Lung (tissue), 12 donors: ENCODE results near the gene FLRT2. TPM values are rescaled to one million over a fixed set of nuclear protein-coding genes. Genes with fewer than 3 reads are reported as not detected.

Experiments
- ATAC-seq: fragments of 200-7000 bp; cut with Tn5 transposase; one replicate; pipeline ENCODE4 v1.9.1; 2020; ENCODE audit warnings: moderate number of reproducible peaks; ENCODE audit not compliant: insufficient read depth, low FRiP score
- DNase-seq, 3 donors: peaks; one replicate each; pipeline ENCODE4 v3.0.0-alpha.2; 2013 to 2017
- H3K27ac ChIP-seq, 2 donors: one replicate each; pipeline ENCODE4 v1.5.1; 2013; ENCODE audit warnings: mild to moderate bottlenecking in 2 of 2, moderate library complexity in 2 of 2, control low read depth in 1 of 2, inconsistent platforms in 1 of 2, low read depth in 1 of 2, low read length in 1 of 2
- H3K27me3 ChIP-seq, 3 donors: one replicate each; pipeline ENCODE4 v1.5.1; 2013; ENCODE audit warnings: low read length in 2 of 3; ENCODE audit not compliant: control insufficient read depth in 3 of 3, insufficient read depth in 3 of 3
- H3K36me3 ChIP-seq, 4 donors: one replicate each; pipeline ENCODE4 v1.5.1; 2013; ENCODE audit warnings: low read length in 4 of 4, mild to moderate bottlenecking in 1 of 4, moderate library complexity in 1 of 4; ENCODE audit not compliant: control insufficient read depth in 4 of 4, insufficient read depth in 4 of 4
- H3K4me1 ChIP-seq, 5 donors: one replicate each; pipeline ENCODE4 v1.5.1; 2013; ENCODE audit warnings: low read length in 5 of 5, mild to moderate bottlenecking in 2 of 5, moderate library complexity in 1 of 5; ENCODE audit not compliant: control insufficient read depth in 5 of 5, insufficient read depth in 5 of 5
- H3K4me3 ChIP-seq: one replicate; pipeline ENCODE4 v1.5.1; 2013; ENCODE audit warnings: mild to moderate bottlenecking, control low read depth, moderate library complexity
- H3K9ac ChIP-seq, 2 donors: one replicate each; pipeline ENCODE4 v1.5.1; 2013; ENCODE audit warnings: low read length in 2 of 2, control low read depth in 1 of 2; ENCODE audit not compliant: insufficient read depth in 1 of 2
- H3K9me3 ChIP-seq, 4 donors: one replicate each; pipeline ENCODE4 v1.5.1; 2013; ENCODE audit warnings: low read length in 3 of 4, mild to moderate bottlenecking in 1 of 4, moderate library complexity in 1 of 4; ENCODE audit not compliant: control insufficient read depth in 4 of 4, insufficient read depth in 3 of 4
- WGBS, 2 donors: extraction: QIAGEN DNeasy Blood & Tissue Kit; methylation state at CpG; one replicate each; pipeline ENCODE4 v1.1.7; 2013; 5-methylcytosine and 5-hydroxymethylcytosine counted together
- polyA plus RNA-seq, 2 donors: library from polyadenylated mRNA; stranded (reverse); fragments of 200-250 nt; gene quantifications; one replicate each; pipeline ENCODE4 v1.2.1, GENCODE V29; 2013
- total RNA-seq, 2 donors: library from RNA; depleted of rRNA in 1 of 2; stranded (reverse); fragments of >200 nt in 1 of 2; gene quantifications; one replicate each; pipeline ENCODE4 v1.2.1, GENCODE V29; 2014 to 2021
- TF ChIP-seq, protein P1 (sequence below): IDR thresholded peaks from 2 replicates; pipeline ENCODE4 v1.5.1; 2012; ENCODE audit warnings: mild to moderate bottlenecking; ENCODE audit errors: control extremely low read depth, extremely low read depth
- donor health status: control.
- donor health status: control.
- donor health status: Bipolar disorder and iron deficiency.
- donor health status: healthy.
- donor health status: DM: yes; HTN: yes; CAD: no.

FLRT2 gene
- total and polyA plus RNA-seq, 4 donors = 1.2 to 53.7 (median 8.8) TPM

- Histone ChIP-seq H3K9ac (no peak overlapping the region), H3K27ac (no peak overlapping the region), H3K27me3 (peaks cover 0 to 48% (median 3%) of the 10 kb centered on the region in 3 donors), H3K4me1 (no peaks in the 10 kb centered on the region), H3K4me3 (no peak overlapping the region), H3K36me3 (no peaks in the 10 kb centered on the region), H3K9me3 (no peaks in the 10 kb centered on the region)
- TF ChIP-seq, protein P1, sequence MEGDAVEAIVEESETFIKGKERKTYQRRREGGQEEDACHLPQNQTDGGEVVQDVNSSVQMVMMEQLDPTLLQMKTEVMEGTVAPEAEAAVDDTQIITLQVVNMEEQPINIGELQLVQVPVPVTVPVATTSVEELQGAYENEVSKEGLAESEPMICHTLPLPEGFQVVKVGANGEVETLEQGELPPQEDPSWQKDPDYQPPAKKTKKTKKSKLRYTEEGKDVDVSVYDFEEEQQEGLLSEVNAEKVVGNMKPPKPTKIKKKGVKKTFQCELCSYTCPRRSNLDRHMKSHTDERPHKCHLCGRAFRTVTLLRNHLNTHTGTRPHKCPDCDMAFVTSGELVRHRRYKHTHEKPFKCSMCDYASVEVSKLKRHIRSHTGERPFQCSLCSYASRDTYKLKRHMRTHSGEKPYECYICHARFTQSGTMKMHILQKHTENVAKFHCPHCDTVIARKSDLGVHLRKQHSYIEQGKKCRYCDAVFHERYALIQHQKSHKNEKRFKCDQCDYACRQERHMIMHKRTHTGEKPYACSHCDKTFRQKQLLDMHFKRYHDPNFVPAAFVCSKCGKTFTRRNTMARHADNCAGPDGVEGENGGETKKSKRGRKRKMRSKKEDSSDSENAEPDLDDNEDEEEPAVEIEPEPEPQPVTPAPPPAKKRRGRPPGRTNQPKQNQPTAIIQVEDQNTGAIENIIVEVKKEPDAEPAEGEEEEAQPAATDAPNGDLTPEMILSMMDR = no peak
- DNase-seq (no peak), ATAC-seq (no peak)
- WGBS, 2 donors = 57 to 77% methylated on average over 4 of the region's 4 CpGs
These were observed 9.4 kb upstream of the FLRT2 start for GRCh38 chr14:85520581-85520980.

DNA sequence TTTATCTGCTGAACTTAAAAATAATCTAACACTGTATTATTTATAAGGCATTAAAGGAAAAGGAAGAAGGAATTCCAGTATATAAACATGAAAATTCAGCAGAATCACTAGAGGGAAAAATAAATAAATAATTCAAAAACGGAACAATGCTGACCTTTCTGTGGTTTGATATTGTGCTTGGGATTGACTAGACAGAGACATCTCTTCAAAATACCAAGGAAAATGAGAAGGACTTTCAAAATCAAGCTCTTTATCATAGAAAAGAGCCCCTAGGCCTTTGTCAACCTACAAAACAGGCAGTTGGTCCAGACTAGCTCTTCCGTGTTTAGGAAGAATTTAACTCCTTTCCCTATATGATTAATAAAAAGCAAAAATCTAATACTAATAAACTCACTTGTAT, 6.3 kb upstream of the FLRT2 start:
- no peak overlapping the region for H3K9ac ChIP-seq
- H3K27ac ChIP-seq = no peak overlapping the region
- H3K4me1 ChIP-seq = peaks cover 0 to 4% (median 0%) of the 10 kb centered on the region in 5 donors
- no peak overlapping the region for H3K4me3 ChIP-seq
- no peaks in the 10 kb centered on the region for H3K9me3 ChIP-seq
- TF ChIP-seq, protein P1 = no peak
- no peaks in the 10 kb centered on the region for H3K36me3 ChIP-seq
- peaks cover 0 to 40% (median 5%) of the 10 kb centered on the region in 3 donors for H3K27me3 ChIP-seq
- WGBS, 2 donors = 88 to 90% methylated on average over 2 of the region's 2 CpGs
- no peak for DNase-seq
- no peak for ATAC-seq

GRCh38 chr14:85527006-85527405, 2.9 kb upstream of the FLRT2 start:
- no peak overlapping the region for H3K9ac ChIP-seq
- DNase-seq (no peak), ATAC-seq (no peak)
- TF ChIP-seq, protein P1 = no peak
- H3K4me3 ChIP-seq = no peak overlapping the region
- peaks cover 0 to 45% (median 17%) of the 10 kb centered on the region in 3 donors for H3K27me3 ChIP-seq
- H3K4me1 ChIP-seq = peaks cover 0 to 28% (median 11%) of the 10 kb centered on the region in 5 donors
- 73 to 87% methylated on average over 1 of the region's 1 CpG for WGBS, 2 donors
- no peak overlapping the region for H3K27ac ChIP-seq
- no peaks in the 10 kb centered on the region for H3K36me3 ChIP-seq
- H3K9me3 ChIP-seq = peaks cover 0 to 7% (median 0%) of the 10 kb centered on the region in 4 donors

DNA sequence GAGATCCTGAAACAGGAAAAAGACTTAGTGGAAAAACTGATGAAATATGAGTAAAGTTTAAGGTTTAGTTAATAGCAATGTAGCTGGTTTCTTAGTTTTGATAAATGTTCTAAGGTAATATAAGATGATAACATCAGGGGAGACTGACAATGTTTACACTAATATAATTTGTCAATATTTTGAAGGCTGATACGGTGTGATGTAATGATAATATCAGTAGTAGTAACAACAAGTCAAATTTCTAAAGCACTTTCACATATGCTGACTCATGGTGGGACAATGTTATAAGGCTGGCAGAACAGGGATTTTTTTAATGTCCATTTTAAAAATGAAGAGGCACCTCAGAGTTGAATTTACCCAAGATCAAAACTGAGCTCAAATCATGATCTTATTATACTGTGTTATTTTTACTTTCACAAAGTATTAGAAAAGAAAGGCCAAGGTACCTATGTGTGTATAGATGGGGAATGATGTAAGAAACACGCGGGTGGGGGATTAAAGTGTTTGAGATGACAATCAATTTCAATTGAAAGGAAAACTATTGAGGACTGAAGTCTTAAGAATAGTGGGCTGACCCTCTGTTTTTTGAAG, 2.4 kb upstream of the FLRT2 start:
- H3K27ac ChIP-seq = no peak overlapping the region
- no peak overlapping the region for H3K9ac ChIP-seq
- DNase-seq (no peak), ATAC-seq (no peak)
- H3K9me3 ChIP-seq = peaks cover 0 to 7% (median 0%) of the 10 kb centered on the region in 4 donors
- H3K4me1 ChIP-seq = peaks cover 0 to 33% (median 13%) of the 10 kb centered on the region in 5 donors
- WGBS, 2 donors = 66 to 82% methylated on average over 3 of the region's 3 CpGs
- TF ChIP-seq, protein P1 = no peak
- no peaks in the 10 kb centered on the region for H3K36me3 ChIP-seq
- no peak overlapping the region for H3K4me3 ChIP-seq
- peaks cover 0 to 51% (median 17%) of the 10 kb centered on the region in 3 donors for H3K27me3 ChIP-seq
